CD14-positive monocyte (primary cell): ENCODE measurements around the gene CCNI. TPM values are rescaled to one million over a fixed set of nuclear protein-coding genes. Genes with fewer than 3 reads are reported as not detected.

ENCODE experiments used
- DNase-seq, 3 donors: peaks; one replicate each; pipeline ENCODE4 v3.0.0-alpha.2; 2011 to 2022
- H2AFZ ChIP-seq: 2 replicates; pipeline ENCODE4 v1.6.0; 2012; ENCODE audit warnings: mild to moderate bottlenecking, low read depth, low read length, inconsistent platforms; ENCODE audit not compliant: insufficient read depth, poor library complexity, severe bottlenecking
- H3K27ac ChIP-seq, 2 donors: 1 replicate in 1 of 2; 2 replicates in 1 of 2; pipeline ENCODE4 v1.5.1; 2012 to 2013; ENCODE audit warnings: low read length in 2 of 2, control low read depth in 1 of 2, inconsistent platforms in 1 of 2, low read depth in 1 of 2, mild to moderate bottlenecking in 1 of 2
- H3K27me3 ChIP-seq, 2 donors: one replicate each; pipeline versions ENCODE4 v1.6.0 to v1.6.1; 2011 to 2013; ENCODE audit warnings: low read length in 2 of 2; ENCODE audit not compliant: control insufficient read depth in 2 of 2, insufficient read depth in 2 of 2
- H3K36me3 ChIP-seq, 2 donors: replicated peaks in 1 of 2; 1 replicate in 1 of 2; 2 replicates in 1 of 2; pipeline versions ENCODE4 v1.5.1 to v1.6.1; 2012 to 2013; ENCODE audit warnings: low read length in 2 of 2, control low read depth in 1 of 2, inconsistent platforms in 1 of 2, mild to moderate bottlenecking in 1 of 2; ENCODE audit not compliant: insufficient read depth in 2 of 2, control insufficient read depth in 1 of 2
- H3K4me1 ChIP-seq, 2 donors: 1 replicate in 1 of 2; 2 replicates in 1 of 2; pipeline versions ENCODE4 v1.5.1 to v1.6.1; 2012 to 2013; ENCODE audit warnings: low read length in 2 of 2, control low read depth in 1 of 2, inconsistent platforms in 1 of 2, mild to moderate bottlenecking in 1 of 2, moderate library complexity in 1 of 2; ENCODE audit not compliant: insufficient read depth in 2 of 2, control insufficient read depth in 1 of 2
- H3K4me2 ChIP-seq: replicated peaks from 2 replicates; pipeline ENCODE3; 2012; ENCODE audit warnings: low read length, moderate library complexity, mild to moderate bottlenecking; ENCODE audit not compliant: poor library complexity, severe bottlenecking; ENCODE audit errors: extremely low read depth
- H3K4me3 ChIP-seq, 3 experiments: fragments of 200-600 bp in 1 of 3; sonication (generic) in 1 of 3; replicated peaks in 1 of 3; 1 replicate in 2 of 3; 2 replicates in 1 of 3; pipeline ENCODE4 v1.5.1; 2011 to 2013; ENCODE audit warnings: low read length in 3 of 3, mild to moderate bottlenecking in 3 of 3, control low read depth in 2 of 3, low read depth in 2 of 3, inconsistent platforms in 1 of 3, moderate library complexity in 1 of 3
- H3K79me2 ChIP-seq: 2 replicates; pipeline ENCODE4 v1.6.0; 2012; ENCODE audit warnings: mild to moderate bottlenecking, control low read depth, inconsistent platforms, low read length, moderate library complexity; ENCODE audit not compliant: insufficient read depth
- H3K9ac ChIP-seq: 2 replicates; pipeline ENCODE4 v1.6.0; 2017; ENCODE audit warnings: low read length, mild to moderate bottlenecking; ENCODE audit not compliant: insufficient read depth, poor library complexity, severe bottlenecking
- H3K9me3 ChIP-seq, 2 donors: replicated peaks in 1 of 2; 1 replicate in 1 of 2; 2 replicates in 1 of 2; pipeline versions ENCODE4 v1.5.1 to v1.6.1; 2012 to 2013; ENCODE audit warnings: low read length in 2 of 2, control low read depth in 1 of 2; ENCODE audit not compliant: control insufficient read depth in 1 of 2, insufficient read depth in 1 of 2
- H4K20me1 ChIP-seq: 2 replicates; pipeline ENCODE4 v1.6.0; 2012; ENCODE audit warnings: mild to moderate bottlenecking, low read length, control low read depth, moderate library complexity; ENCODE audit not compliant: insufficient read depth
- H3K27ac Mint-ChIP-seq, 7 donors: one replicate each; pipeline ENCODE4 v1.8.0; 2020; ENCODE audit warnings: mild to moderate bottlenecking in 7 of 7, mixed read lengths in 7 of 7, moderate library complexity in 6 of 7, inconsistent platforms in 2 of 7
- H3K27me3 Mint-ChIP-seq, 3 donors: one replicate each; pipeline ENCODE4 v1.8.0; 2021 to 2022; ENCODE audit warnings: low read depth in 3 of 3, mild to moderate bottlenecking in 3 of 3, mixed read lengths in 3 of 3, moderate library complexity in 3 of 3, inconsistent platforms in 1 of 3
- H3K36me3 Mint-ChIP-seq, 2 donors: one replicate each; pipeline ENCODE4 v1.8.0; 2020; ENCODE audit warnings: mixed read lengths in 2 of 2, inconsistent platforms in 1 of 2, mild to moderate bottlenecking in 1 of 2
- H3K4me1 Mint-ChIP-seq: one replicate; pipeline ENCODE4 v1.8.0; 2020; ENCODE audit warnings: mild to moderate bottlenecking, mixed read lengths
- H3K4me3 Mint-ChIP-seq, 2 donors: one replicate each; pipeline ENCODE4 v1.8.0; 2020; ENCODE audit warnings: mild to moderate bottlenecking in 2 of 2, mixed read lengths in 2 of 2, moderate library complexity in 1 of 2
- H3K9me3 Mint-ChIP-seq, 7 donors: one replicate each; pipeline ENCODE4 v1.8.0; 2020 to 2022; ENCODE audit warnings: mixed read lengths in 7 of 7, mild to moderate bottlenecking in 6 of 7, moderate library complexity in 6 of 7, inconsistent platforms in 2 of 7
- WGBS: methylation state at CpG from one replicate; pipeline ENCODE4 v1.1.5; 2013; ENCODE audit warnings: missing lambda C conversion rate; ENCODE audit not compliant: insufficient coverage; 5-methylcytosine and 5-hydroxymethylcytosine counted together
- intact Hi-C, 2 donors: fragments of 100-400 bp; cut with micrococcal nuclease; formaldehyde crosslinking; loops; one replicate each; pipeline versions ENCODE4 v1.15.0 to v1.15.1; 2023
- polyA plus RNA-seq, 3 donors: library from polyadenylated mRNA; depleted of rRNA in 1 of 3; unstranded in 2 of 3; stranded (reverse) in 1 of 3; fragments of 300-500 nt in 2 of 3; fragments of >200 nt in 1 of 3; fragmentation: Illumina TruSeq in 2 of 3; gene quantifications; 1 replicate in 2 of 3; 2 replicates in 1 of 3; pipeline ENCODE4 v1.2.3, GENCODE V29; 2012 to 2021
- TF ChIP-seq, protein P1 (sequence below): fragments of 200-600 bp; IDR thresholded peaks from one replicate; pipeline ENCODE4 v1.8.0; 2022; ENCODE audit warnings: antibody characterized with exemption, mild to moderate bottlenecking

Gene CCNI
- polyA plus RNA-seq, 3 donors = 106 to 264 (median 171) TPM

GRCh38 chr4:77025643-77026321 lies 50.0 kb downstream of the CCNI start:
- Histone ChIP-seq H3K27me3 (no peaks in the 10 kb centered on the region), H3K4me1 (no peaks in the 10 kb centered on the region), H3K9ac (no peak overlapping the region), H3K27ac (no peak overlapping the region), H3K4me3 (no peak overlapping the region), H3K79me2 (no peaks in the 10 kb centered on the region), H4K20me1 (no peaks in the 10 kb centered on the region), H3K4me2 (no peak overlapping the region), H3K9me3 (no peaks in the 10 kb centered on the region), H3K36me3 (peaks cover 4 to 18% of the 10 kb centered on the region in 2 donors), H2AFZ (no peak overlapping the region)
- Mint-ChIP-seq H3K27ac (peak overlapping the region in 1 of 7 donors; percentile 31), H3K4me1 (peaks cover 7% of the 10 kb centered on the region), H3K36me3 (peaks cover 29 to 38% of the 10 kb centered on the region in 2 donors), H3K27me3 (no peaks in the 10 kb centered on the region), H3K4me3 (no peak overlapping the region), H3K9me3 (no peaks in the 10 kb centered on the region)
- no peak for DNase-seq
- TF ChIP-seq, protein P1, sequence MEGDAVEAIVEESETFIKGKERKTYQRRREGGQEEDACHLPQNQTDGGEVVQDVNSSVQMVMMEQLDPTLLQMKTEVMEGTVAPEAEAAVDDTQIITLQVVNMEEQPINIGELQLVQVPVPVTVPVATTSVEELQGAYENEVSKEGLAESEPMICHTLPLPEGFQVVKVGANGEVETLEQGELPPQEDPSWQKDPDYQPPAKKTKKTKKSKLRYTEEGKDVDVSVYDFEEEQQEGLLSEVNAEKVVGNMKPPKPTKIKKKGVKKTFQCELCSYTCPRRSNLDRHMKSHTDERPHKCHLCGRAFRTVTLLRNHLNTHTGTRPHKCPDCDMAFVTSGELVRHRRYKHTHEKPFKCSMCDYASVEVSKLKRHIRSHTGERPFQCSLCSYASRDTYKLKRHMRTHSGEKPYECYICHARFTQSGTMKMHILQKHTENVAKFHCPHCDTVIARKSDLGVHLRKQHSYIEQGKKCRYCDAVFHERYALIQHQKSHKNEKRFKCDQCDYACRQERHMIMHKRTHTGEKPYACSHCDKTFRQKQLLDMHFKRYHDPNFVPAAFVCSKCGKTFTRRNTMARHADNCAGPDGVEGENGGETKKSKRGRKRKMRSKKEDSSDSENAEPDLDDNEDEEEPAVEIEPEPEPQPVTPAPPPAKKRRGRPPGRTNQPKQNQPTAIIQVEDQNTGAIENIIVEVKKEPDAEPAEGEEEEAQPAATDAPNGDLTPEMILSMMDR = no peak
- WGBS = no CpG with 5 or more reads among the region's 1 CpG
- intact Hi-C loops = no loop called here

DNA sequence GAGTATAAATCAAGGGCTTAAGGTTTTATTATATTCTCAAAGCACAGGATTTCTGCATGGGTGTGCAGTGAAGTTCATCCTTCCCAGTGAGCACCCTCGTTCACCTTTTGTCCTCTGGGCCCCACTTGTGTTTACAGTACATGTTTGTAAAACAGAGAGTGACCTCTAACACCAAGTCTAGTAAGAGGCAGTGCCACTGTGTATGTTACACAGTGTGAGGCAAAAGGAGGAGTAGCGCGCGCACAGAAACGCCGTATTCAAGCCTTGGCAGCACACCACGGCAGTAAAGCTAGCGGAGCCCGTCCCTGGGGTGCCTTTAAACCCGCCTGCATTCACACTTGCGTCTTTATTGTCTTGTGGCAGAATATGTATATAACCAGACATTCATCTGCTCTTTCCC lies 51.9 kb downstream of the CCNI start:
- intact Hi-C loops = no loop called here
- Mint-ChIP-seq H3K4me3 (no peak overlapping the region), H3K27me3 (no peaks in the 10 kb centered on the region), H3K9me3 (no peaks in the 10 kb centered on the region), H3K36me3 (peaks cover 37% of the 10 kb centered on the region in 2 donors), H3K27ac (no peak overlapping the region), H3K4me1 (peaks cover 7% of the 10 kb centered on the region)
- Histone ChIP-seq H3K4me3 (no peak overlapping the region), H3K79me2 (no peaks in the 10 kb centered on the region), H3K4me2 (no peak overlapping the region), H3K9ac (no peak overlapping the region), H4K20me1 (no peaks in the 10 kb centered on the region), H2AFZ (no peak overlapping the region), H3K9me3 (no peaks in the 10 kb centered on the region), H3K27me3 (no peaks in the 10 kb centered on the region), H3K36me3 (peaks cover 9 to 34% of the 10 kb centered on the region in 2 donors), H3K4me1 (no peaks in the 10 kb centered on the region), H3K27ac (no peak overlapping the region)
- DNase-seq = no peak
- WGBS = 95% methylated on average over 10 of the region's 11 CpGs
- TF ChIP-seq, protein P1 = no peak
